HFF-Myc (cell line): ENCODE results near the gene PARD3.

Source experiments
- DNase-seq: peaks from one replicate; pipeline ENCODE4 v3.0.0-alpha.2; 2011; ENCODE audit warnings: low read depth; ENCODE audit errors: extremely low read depth
- H3K4me3 ChIP-seq: replicated peaks from 2 replicates; pipeline ENCODE4 v1.5.1; 2011; ENCODE audit warnings: low read depth, mild to moderate bottlenecking, control low read depth, low read length
- CTCF ChIP-seq: IDR thresholded peaks from 2 replicates; pipeline ENCODE4 v1.5.1; 2012; ENCODE audit warnings: mild to moderate bottlenecking, low read depth, low read length, control low read depth; ENCODE audit errors: missing control alignments

PARD3 gene

GRCh38 chr10:34838366-34838900 lies 23.3 kb upstream of the PARD3 start:
- TF ChIP-seq CTCF, result no peak
- no peak overlapping the region for H3K4me3 ChIP-seq
- no peak for DNase-seq

GRCh38 chr10:34835908-34836508 lies 20.9 kb upstream of the PARD3 start:
- no peak overlapping the region for H3K4me3 ChIP-seq
- no peak for DNase-seq
- no peak for TF ChIP-seq CTCF

- TF ChIP-seq CTCF, result no peak
- H3K4me3 ChIP-seq, result no peak overlapping the region
- no peak for DNase-seq
Observed at GRCh38 chr10:34834274-34834673, 19.2 kb upstream of the PARD3 start.

GRCh38 chr10:34830217-34830822 lies 15.2 kb upstream of the PARD3 start:
- peak overlapping the region; percentile 15; the same call in 1 of the 2 replicates for H3K4me3 ChIP-seq
- DNase-seq, result no peak
- TF ChIP-seq CTCF, result no peak

- no peak overlapping the region for H3K4me3 ChIP-seq
- no peak for DNase-seq
- TF ChIP-seq CTCF, result no peak
Observed at GRCh38 chr10:34826857-34827766, 12.0 kb upstream of the PARD3 start.

- no peak for DNase-seq
- TF ChIP-seq CTCF, result no peak
- H3K4me3 ChIP-seq, result no peak overlapping the region
Observed at GRCh38 chr10:34826221-34826620, 11.1 kb upstream of the PARD3 start.
